Umbilical cord (tissue), 2 donors: ENCODE measurements around the gene MORC1. TPM values are rescaled to one million over a fixed set of nuclear protein-coding genes. Genes with fewer than 3 reads are reported as not detected.
A peak's percentile ranks its signal among the peaks of the same experiment; 100 is the strongest.
"Not testable (repeated sequence)": the region's sequence is repeated elsewhere in the genome, so short reads cannot be mapped to it uniquely, and the experiment has no call there.

Source experiments
- DNase-seq: peaks from one replicate; pipeline ENCODE4 v3.0.0-alpha.2; 2015; ENCODE audit warnings: low spot score
- total RNA-seq: library from RNA; depleted of rRNA; stranded (reverse); fragments of >200 nt; gene quantifications from one replicate; pipeline ENCODE4 v1.2.3, GENCODE V29; 2014; ENCODE audit warnings: low replicate concordance; ENCODE audit not compliant: insufficient read depth

MORC1 gene
- total RNA-seq, 1 donor from 2014 or later = 2.4 TPM

- DNase-seq = no peak
Measured at GRCh38 chr3:109112946-109113760, 4.8 kb downstream of the MORC1 start.

GRCh38 chr3:109109574-109109973 is 8.4 kb downstream of the MORC1 start:
- no peak for DNase-seq

GRCh38 chr3:109098079-109098644 is 19.8 kb downstream of the MORC1 start:
- DNase-seq = no peak

GRCh38 chr3:109095166-109095565 is 22.8 kb downstream of the MORC1 start:
- DNase-seq = no peak

- DNase-seq = no peak
Measured at GRCh38 chr3:109093561-109093960, 24.4 kb downstream of the MORC1 start.

- no peak for DNase-seq
Measured at GRCh38 chr3:109091846-109092245, 26.1 kb downstream of the MORC1 start.

DNA sequence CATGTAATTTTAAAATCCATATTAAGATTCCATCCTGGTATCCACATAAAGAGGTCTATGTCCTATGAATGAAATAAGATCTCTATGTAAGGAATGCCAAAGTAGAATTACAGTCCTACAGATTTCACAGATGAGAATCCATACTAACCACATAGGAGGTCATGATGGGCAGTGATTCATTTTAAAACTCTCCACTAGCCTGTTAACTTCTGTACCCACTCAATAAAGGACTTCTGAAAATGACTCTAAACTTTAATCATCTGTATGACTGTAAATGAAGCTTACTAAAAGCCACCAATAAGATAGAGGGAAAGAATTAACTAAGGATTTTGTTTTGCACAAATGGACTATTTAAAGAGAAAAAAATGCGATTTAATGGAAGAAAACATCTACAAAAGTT is 28.7 kb downstream of the MORC1 start:
- DNase-seq = no peak

DNA sequence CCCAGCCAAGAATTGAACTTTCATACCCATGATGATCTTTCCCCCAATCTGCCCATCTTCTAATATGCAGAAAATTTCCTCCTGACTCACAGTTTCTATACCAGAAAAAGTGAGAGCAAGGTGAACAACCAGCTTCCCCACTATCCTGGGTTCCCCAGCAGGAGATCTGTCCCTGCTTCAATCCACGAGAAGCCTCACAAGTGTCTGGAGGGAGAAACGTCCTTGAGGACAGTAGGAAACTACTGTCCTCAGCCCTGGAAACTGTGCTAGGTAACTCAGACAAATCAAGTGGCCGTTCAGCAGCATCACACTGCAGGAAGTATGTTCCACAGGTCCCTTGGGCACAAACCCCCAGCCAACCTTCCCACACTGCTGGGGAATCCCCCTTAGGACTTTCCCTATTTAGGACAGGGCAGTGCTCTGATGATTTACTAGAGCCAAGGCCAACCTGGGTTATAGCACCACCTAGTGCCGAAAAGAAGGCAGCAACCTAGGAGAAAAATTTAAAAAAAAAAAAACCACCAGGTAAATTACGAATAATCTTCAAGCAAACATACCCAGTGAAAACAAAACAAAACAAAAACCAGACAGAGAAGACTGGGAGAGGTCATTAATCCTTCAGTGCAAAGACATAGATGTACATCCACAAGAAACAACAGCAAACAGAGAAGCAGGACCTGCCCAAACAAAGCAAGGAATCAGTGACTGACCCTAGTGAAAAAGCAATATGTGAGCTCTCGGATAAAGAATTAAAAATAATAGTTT is 36.0 kb downstream of the MORC1 start:
- peak; percentile 21 for DNase-seq

DNA sequence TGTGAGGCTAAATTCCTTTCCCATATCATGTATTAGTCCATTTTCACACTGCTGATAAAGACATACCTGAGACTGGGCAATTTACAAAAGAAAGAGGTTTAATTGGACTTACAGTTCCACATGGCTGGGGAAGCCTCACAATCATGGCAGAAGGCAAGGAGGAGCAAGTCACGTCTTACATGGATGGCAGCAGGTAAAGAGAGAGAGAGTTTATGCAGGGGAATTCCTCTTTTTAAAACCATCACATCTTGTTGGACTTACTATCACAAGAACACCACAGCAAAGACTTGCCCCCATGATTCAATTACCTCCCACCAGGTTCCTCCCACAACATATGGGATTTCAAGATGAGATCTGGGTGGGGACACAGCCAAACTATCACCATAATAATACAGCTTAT is 37.8 kb downstream of the MORC1 start:
- not testable (repeated sequence) for DNase-seq

- no peak for DNase-seq
Measured at GRCh38 chr3:109073116-109073515, 44.8 kb downstream of the MORC1 start.

DNA sequence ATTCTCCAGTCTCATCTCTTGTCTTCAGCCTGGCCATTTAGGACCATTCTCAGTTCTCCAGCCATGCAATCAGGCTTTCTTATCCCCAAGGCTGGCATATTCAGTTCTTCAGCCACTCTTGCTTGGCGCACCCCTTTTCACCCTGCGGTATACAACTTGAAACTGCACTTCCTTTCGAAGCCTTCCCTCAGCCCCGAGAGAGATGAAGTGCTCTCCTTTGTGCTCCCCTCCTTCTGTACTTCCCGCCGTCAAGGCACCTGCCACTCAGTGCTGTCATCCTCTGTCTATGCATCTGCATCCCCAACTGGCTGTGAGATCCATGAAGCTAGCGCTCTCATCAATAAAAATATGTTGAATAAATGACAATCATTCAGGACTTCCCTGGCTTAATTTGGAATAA is 45.7 kb downstream of the MORC1 start:
- DNase-seq = no peak

DNA sequence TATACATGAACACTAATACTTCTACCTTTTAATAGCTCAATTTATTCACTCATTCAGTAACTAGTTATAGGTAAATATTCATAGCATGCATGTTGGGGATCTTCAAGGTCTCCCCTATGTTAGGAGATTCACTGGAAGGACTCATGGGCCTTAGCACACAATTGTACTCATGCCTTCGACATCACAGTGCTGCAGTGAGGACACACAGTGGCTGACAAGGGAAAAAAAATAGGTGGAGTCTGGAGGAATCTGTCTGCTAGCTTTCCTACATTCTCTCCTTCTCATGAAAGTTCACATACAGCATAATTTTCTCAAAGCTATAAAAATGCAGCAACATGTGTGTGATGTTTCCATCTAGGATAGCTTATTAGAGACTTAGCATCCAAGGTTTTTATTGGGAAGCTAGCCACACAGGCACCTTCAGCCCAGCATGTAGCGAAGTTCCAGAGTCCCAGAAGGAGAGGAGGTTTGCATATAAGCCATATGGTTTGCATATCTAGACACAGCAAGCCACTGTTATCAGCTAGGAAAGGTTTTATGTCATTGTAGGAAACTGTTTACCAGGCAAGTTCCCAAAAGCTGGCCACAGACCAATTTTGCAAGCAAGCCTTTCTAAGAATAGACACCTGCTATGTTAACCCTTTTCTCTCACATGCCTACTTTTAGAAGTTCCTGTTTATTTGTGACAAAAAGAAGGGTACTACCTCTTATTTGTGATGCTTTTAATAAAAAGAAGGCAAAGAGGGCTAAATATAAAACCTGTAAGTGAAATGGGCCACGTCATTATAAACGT is 46.4 kb downstream of the MORC1 start:
- DNase-seq = no peak

DNA sequence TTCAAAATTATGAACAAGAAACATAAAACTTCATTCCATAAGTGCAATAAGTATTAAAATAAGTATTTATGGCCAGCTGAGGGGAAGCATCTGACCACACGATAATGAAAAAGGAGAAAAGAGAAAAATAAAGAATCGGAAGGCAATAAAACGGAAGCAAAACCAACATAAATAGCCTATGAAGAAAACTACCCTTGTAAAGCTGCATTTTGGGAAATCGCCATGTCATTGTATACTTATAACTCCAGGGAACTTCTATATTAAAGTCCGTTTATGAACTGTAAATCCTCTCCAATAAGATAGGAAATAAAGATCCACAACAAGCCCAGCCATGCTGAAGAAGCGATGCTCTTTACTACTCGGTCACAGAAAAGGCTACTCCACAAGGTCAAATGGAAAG is 47.7 kb downstream of the MORC1 start:
- DNase-seq = no peak

- no peak for DNase-seq
Measured at GRCh38 chr3:109066864-109067263, 51.1 kb downstream of the MORC1 start.

GRCh38 chr3:109059264-109059663 is 58.7 kb downstream of the MORC1 start:
- DNase-seq = peak; percentile 5

DNA sequence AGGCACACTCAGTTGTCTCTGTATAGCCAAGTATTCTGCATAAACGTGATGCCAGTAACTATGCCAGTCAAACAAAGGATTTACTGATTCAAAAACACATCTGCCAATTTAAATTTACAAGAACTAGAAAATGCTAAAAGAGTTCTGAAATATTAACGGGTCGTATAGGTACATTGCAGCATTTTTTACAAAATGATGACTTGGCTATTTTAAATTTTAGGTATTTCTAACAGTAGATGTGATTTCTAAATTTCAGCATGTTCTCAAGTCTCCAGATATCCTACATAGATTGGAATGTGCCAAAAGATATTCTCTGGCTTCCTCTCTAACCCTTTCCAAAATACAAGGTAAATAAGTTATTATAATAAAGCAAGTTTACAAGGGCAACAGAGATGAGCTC is 60.3 kb downstream of the MORC1 start:
- no peak for DNase-seq

DNA sequence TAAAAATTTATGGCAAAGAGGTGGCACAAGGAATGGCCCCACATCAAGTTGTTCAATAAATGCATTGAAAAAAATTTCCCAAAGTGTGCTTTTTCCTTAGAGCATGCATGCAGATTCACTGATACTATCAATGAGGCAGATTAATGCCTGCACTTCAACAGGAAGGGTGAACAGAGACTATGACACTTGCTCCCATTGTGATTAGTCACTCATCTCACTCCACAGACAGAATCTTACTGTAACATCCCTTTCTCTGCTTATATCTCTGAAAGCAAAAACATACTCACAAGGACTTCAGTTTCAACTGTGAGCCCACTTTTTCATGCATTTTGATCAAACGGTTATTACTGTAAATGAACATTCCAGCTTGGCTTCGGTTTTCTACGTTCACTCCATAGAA is 60.9 kb downstream of the MORC1 start:
- DNase-seq = no peak

- DNase-seq = no peak
Measured at GRCh38 chr3:109050591-109051167, 67.3 kb downstream of the MORC1 start.

GRCh38 chr3:109047366-109047765 is 70.6 kb downstream of the MORC1 start:
- no peak for DNase-seq

DNA sequence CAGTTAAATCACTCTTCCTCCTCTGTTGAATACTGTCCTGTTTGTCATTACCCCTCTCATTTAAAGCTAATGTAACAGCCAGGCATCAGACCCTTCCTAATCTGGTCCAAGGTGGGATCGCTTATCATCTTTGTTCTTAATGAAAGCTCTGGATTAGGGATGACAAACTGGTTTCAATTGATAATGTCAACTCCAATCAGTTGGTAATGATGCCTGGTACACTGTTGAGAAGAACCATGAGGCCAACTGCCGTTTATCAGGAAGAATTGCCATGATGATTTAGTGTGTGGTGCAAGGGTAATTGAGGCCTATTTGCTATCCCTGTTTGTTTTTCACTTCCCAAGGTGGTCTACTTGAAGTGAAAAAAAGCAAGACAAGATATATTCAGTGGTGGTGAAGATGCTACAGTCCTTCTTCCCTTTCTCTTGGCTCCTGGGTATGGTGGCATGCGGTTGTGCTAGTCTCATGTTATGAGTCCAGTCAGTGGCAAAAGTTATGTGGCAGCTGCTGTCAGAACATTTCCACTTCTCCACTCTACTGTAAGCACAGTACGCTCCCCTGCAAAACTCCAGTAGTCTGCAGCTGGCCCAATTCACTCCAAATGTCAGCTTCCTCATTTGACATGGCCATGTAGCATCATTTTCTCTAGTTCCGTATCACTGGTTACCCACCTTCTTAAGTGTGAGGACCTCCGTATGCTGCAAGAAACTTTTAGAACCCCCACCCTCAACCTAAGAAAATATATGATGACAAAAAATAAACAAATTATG is 72.5 kb downstream of the MORC1 start:
- DNase-seq = peak; percentile 17

- DNase-seq = no peak
Measured at GRCh38 chr3:109035082-109035481, 82.9 kb downstream of the MORC1 start.
